Neural cell (in vitro differentiated cells): ENCODE measurements around the gene PGBD4. TPM values are rescaled to one million over a fixed set of nuclear protein-coding genes. Genes with fewer than 3 reads are reported as not detected.

Experiments used
- H2AFZ ChIP-seq: fragments of 200-600, 300-800 bp; sonication (generic), shearing (Covaris generic); 2 replicates; pipeline ENCODE4 v1.6.0; 2014; ENCODE audit warnings: low read depth, mild to moderate bottlenecking, antibody characterized with exemption, low read length, moderate library complexity
- H3F3A ChIP-seq: fragments of 200-600 bp; shearing (Covaris generic); 2 replicates; pipeline ENCODE4 v1.6.1; 2016; ENCODE audit warnings: mild to moderate bottlenecking, moderate library complexity, mixed read lengths, antibody characterized with exemption, low read length; ENCODE audit not compliant: insufficient read depth, poor library complexity, severe bottlenecking
- H3K27ac ChIP-seq: fragments of 200-600, 300-800 bp; sonication (generic), shearing (Covaris generic); 2 replicates; pipeline ENCODE4 v1.5.1; 2014; ENCODE audit warnings: mild to moderate bottlenecking, low read length, moderate library complexity
- H3K27me3 ChIP-seq: fragments of 300-800, 200-600 bp; sonication (generic), shearing (Covaris generic); 2 replicates; pipeline ENCODE4 v1.6.0; 2014; ENCODE audit warnings: mild to moderate bottlenecking, low read depth, low read length, moderate library complexity; ENCODE audit not compliant: insufficient read depth
- H3K36me3 ChIP-seq: fragments of 300-800, 200-600 bp; sonication (generic), shearing (Covaris generic); 2 replicates; pipeline ENCODE4 v1.5.1; 2014; ENCODE audit warnings: mild to moderate bottlenecking, antibody characterized with exemption, low read length, moderate library complexity; ENCODE audit not compliant: insufficient read depth
- H3K4me2 ChIP-seq: fragments of 300-800, 200-600 bp; sonication (generic), shearing (Covaris generic); 2 replicates; pipeline ENCODE4 v1.6.0; 2014; ENCODE audit warnings: mild to moderate bottlenecking, low read length
- H3K4me3 ChIP-seq: fragments of 300-800, 200-600 bp; sonication (generic), shearing (Covaris generic); 2 replicates; pipeline ENCODE4 v1.5.1; 2014; ENCODE audit warnings: mild to moderate bottlenecking, low read length, moderate library complexity
- H3K79me2 ChIP-seq: fragments of 200-600 bp; shearing (Covaris generic); replicated peaks from 2 replicates; pipeline ENCODE4 v1.6.0; 2014; ENCODE audit warnings: mild to moderate bottlenecking, low read length, moderate library complexity; ENCODE audit not compliant: insufficient read depth
- H3K9ac ChIP-seq: fragments of 300-800, 200-600 bp; sonication (generic), shearing (Covaris generic); 2 replicates; pipeline ENCODE4 v1.6.1; 2016; ENCODE audit warnings: mild to moderate bottlenecking, low read length, mixed read lengths
- H3K9me2 ChIP-seq: fragments of 200-600 bp; shearing (Covaris generic); 2 replicates; pipeline ENCODE4 v1.6.1; 2016; ENCODE audit warnings: mild to moderate bottlenecking, low read length, mixed read lengths; ENCODE audit not compliant: insufficient read depth
- H3K9me3 ChIP-seq: fragments of 200-600, 300-800 bp; sonication (generic), shearing (Covaris generic); 2 replicates; pipeline ENCODE4 v1.6.1; 2016; ENCODE audit warnings: mild to moderate bottlenecking, mixed run types, low read length, moderate library complexity, mixed read lengths
- H4K20me1 ChIP-seq: fragments of 200-600 bp; shearing (Covaris generic); 2 replicates; pipeline ENCODE4 v1.6.1; 2016; ENCODE audit warnings: mild to moderate bottlenecking, mixed run types; ENCODE audit not compliant: insufficient read depth
- EP300 ChIP-seq: fragments of 450-650 bp; conservative IDR thresholded peaks from 2 replicates; pipeline ENCODE4 v1.6.1; 2014; ENCODE audit warnings: antibody characterized with exemption, mild to moderate bottlenecking, moderate library complexity; ENCODE audit not compliant: poor library complexity, severe bottlenecking
- EZH2 ChIP-seq: fragments of 200-600, 300-800 bp; shearing (Covaris generic), sonication (generic); IDR thresholded peaks from 2 replicates; pipeline ENCODE4 v1.6.1; 2014; ENCODE audit warnings: antibody characterized with exemption, low read length, borderline replicate concordance, mild to moderate bottlenecking; ENCODE audit not compliant: insufficient read depth, poor library complexity, severe bottlenecking
- POLR2AphosphoS5 ChIP-seq: IDR thresholded peaks from 2 replicates; pipeline ENCODE4 v1.6.1; 2012
- RAD21 ChIP-seq: fragments of 450-650 bp; conservative IDR thresholded peaks from 2 replicates; pipeline ENCODE4 v1.6.1; 2014; ENCODE audit warnings: antibody characterized with exemption, mild to moderate bottlenecking, moderate library complexity
- SMC3 ChIP-seq: fragments of 450-650 bp; conservative IDR thresholded peaks from 2 replicates; pipeline ENCODE4 v1.6.1; 2014; ENCODE audit warnings: antibody characterized with exemption, mild to moderate bottlenecking, moderate library complexity; ENCODE audit not compliant: poor library complexity
- TAF1 ChIP-seq: IDR thresholded peaks from 2 replicates; pipeline ENCODE4 v1.6.1; 2012; ENCODE audit warnings: low read depth
- polyA plus RNA-seq: library from polyadenylated mRNA; depleted of rRNA; stranded (reverse); fragments of >200 nt; gene quantifications from 2 replicates; pipeline ENCODE4 v1.2.3, GENCODE V29; 2014
- TF ChIP-seq, protein P1 (sequence below): IDR thresholded peaks from 2 replicates; pipeline ENCODE4 v1.6.1; 2012; ENCODE audit warnings: borderline replicate concordance
- TF ChIP-seq, protein P2 (sequence below): fragments of 450-650 bp; IDR thresholded peaks from 2 replicates; pipeline ENCODE4 v1.5.1; 2014; ENCODE audit warnings: antibody characterized with exemption, mild to moderate bottlenecking, moderate library complexity; ENCODE audit not compliant: poor library complexity, severe bottlenecking

PGBD4 gene
- polyA plus RNA-seq, 1 donor from 2014 or later: 2.4 TPM

DNA sequence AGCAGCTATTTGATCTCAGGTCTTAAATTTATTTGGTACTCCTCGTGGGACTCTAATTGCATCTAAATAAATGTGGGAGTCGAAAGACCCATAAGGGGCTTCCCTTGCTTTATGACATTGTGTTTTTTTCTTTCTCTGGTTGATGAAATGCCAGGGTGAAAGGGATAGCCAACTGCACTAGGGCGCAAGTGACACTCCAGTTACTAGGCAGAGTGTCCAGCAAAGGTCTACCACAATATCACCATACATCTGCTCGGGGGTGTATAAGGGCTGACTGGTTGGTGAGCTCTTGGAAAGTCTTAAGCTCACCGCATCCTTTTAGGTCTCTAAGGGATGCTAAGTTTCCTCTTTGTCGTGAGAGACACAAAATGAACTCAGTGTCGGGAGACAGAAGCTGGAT lies 54.0 kb downstream of the PGBD4 start:
- Histone ChIP-seq H3K27me3 (no peaks in the 10 kb centered on the region), H3K27ac (no peak overlapping the region), H3F3A (no peaks in the 10 kb centered on the region), H3K9me2 (no peaks in the 10 kb centered on the region), H2AFZ (no peak overlapping the region), H3K36me3 (peaks cover 5% of the 10 kb centered on the region), H3K4me2 (no peak overlapping the region), H4K20me1 (no peaks in the 10 kb centered on the region), H3K4me3 (no peak overlapping the region), H3K9me3 (no peaks in the 10 kb centered on the region), H3K79me2 (no peaks in the 10 kb centered on the region), H3K9ac (no peak overlapping the region)
- TF ChIP-seq, protein P1, sequence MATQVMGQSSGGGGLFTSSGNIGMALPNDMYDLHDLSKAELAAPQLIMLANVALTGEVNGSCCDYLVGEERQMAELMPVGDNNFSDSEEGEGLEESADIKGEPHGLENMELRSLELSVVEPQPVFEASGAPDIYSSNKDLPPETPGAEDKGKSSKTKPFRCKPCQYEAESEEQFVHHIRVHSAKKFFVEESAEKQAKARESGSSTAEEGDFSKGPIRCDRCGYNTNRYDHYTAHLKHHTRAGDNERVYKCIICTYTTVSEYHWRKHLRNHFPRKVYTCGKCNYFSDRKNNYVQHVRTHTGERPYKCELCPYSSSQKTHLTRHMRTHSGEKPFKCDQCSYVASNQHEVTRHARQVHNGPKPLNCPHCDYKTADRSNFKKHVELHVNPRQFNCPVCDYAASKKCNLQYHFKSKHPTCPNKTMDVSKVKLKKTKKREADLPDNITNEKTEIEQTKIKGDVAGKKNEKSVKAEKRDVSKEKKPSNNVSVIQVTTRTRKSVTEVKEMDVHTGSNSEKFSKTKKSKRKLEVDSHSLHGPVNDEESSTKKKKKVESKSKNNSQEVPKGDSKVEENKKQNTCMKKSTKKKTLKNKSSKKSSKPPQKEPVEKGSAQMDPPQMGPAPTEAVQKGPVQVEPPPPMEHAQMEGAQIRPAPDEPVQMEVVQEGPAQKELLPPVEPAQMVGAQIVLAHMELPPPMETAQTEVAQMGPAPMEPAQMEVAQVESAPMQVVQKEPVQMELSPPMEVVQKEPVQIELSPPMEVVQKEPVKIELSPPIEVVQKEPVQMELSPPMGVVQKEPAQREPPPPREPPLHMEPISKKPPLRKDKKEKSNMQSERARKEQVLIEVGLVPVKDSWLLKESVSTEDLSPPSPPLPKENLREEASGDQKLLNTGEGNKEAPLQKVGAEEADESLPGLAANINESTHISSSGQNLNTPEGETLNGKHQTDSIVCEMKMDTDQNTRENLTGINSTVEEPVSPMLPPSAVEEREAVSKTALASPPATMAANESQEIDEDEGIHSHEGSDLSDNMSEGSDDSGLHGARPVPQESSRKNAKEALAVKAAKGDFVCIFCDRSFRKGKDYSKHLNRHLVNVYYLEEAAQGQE: no peak
- TF ChIP-seq TAF1: no peak
- TF ChIP-seq, protein P2, sequence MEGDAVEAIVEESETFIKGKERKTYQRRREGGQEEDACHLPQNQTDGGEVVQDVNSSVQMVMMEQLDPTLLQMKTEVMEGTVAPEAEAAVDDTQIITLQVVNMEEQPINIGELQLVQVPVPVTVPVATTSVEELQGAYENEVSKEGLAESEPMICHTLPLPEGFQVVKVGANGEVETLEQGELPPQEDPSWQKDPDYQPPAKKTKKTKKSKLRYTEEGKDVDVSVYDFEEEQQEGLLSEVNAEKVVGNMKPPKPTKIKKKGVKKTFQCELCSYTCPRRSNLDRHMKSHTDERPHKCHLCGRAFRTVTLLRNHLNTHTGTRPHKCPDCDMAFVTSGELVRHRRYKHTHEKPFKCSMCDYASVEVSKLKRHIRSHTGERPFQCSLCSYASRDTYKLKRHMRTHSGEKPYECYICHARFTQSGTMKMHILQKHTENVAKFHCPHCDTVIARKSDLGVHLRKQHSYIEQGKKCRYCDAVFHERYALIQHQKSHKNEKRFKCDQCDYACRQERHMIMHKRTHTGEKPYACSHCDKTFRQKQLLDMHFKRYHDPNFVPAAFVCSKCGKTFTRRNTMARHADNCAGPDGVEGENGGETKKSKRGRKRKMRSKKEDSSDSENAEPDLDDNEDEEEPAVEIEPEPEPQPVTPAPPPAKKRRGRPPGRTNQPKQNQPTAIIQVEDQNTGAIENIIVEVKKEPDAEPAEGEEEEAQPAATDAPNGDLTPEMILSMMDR: no peak
- no peak for TF ChIP-seq EP300
- TF ChIP-seq SMC3: no peak
- no peak for TF ChIP-seq EZH2
- no peak for TF ChIP-seq RAD21
- TF ChIP-seq POLR2AphosphoS5: no peak

Other genes starting within 250 kb of the PGBD4 start
- 0.10 and 3.9 TPM in 2 replicates for gene CHRM5, start 133.6 kb upstream of the PGBD4 start, polyA plus RNA-seq
- 8.8 and 14.1 TPM in 2 replicates for gene AVEN, start 62.9 kb upstream of the PGBD4 start, polyA plus RNA-seq
- 65.7 and 69.6 TPM in 2 replicates for gene EMC7, start 221 bp upstream of the PGBD4 start, polyA plus RNA-seq
- gene KATNBL1, start 108.0 kb downstream of the PGBD4 start, polyA plus RNA-seq: 140 and 158 TPM in 2 replicates
- 238 and 240 TPM in 2 replicates for gene EMC4, start 122.9 kb downstream of the PGBD4 start, polyA plus RNA-seq
- gene SLC12A6, start 235.7 kb downstream of the PGBD4 start, polyA plus RNA-seq: 7.0 and 7.3 TPM in 2 replicates
- gene NOP10, start 241.1 kb downstream of the PGBD4 start, polyA plus RNA-seq: 263 and 288 TPM in 2 replicates
- gene NUTM1, start 241.2 kb downstream of the PGBD4 start, polyA plus RNA-seq: not detected in 2 replicates